T-helper 1 cell treated with Interleukin-12 subunit alpha and Interleukin-12 subunit beta and Interleukin-4 antibody, amounts not matched to agents 30 μg/mL and 1 μg/mL, for 36 hours (primary cell): ENCODE data around the gene APCDD1.
"Not testable (repeated sequence)": the region's sequence is repeated elsewhere in the genome, so short reads cannot be mapped to it uniquely, and the experiment has no call there.

Experiments
- H3K27ac Mint-ChIP-seq: one replicate; pipeline ENCODE4 v1.8.0; 2021; ENCODE audit warnings: mild to moderate bottlenecking, mixed read lengths
- H3K27me3 Mint-ChIP-seq: one replicate; pipeline ENCODE4 v1.8.0; 2021; ENCODE audit warnings: low read depth, mixed read lengths
- H3K36me3 Mint-ChIP-seq: one replicate; pipeline ENCODE4 v1.8.0; 2021; ENCODE audit warnings: low read depth, mixed read lengths
- H3K4me1 Mint-ChIP-seq: one replicate; pipeline ENCODE4 v1.8.0; 2021; ENCODE audit warnings: low read depth, mixed read lengths
- H3K4me3 Mint-ChIP-seq: one replicate; pipeline ENCODE4 v1.8.0; 2021; ENCODE audit warnings: mild to moderate bottlenecking, moderate library complexity, mixed read lengths
- H3K9me3 Mint-ChIP-seq: one replicate; pipeline ENCODE4 v1.8.0; 2021; ENCODE audit warnings: mixed read lengths

APCDD1 gene

DNA sequence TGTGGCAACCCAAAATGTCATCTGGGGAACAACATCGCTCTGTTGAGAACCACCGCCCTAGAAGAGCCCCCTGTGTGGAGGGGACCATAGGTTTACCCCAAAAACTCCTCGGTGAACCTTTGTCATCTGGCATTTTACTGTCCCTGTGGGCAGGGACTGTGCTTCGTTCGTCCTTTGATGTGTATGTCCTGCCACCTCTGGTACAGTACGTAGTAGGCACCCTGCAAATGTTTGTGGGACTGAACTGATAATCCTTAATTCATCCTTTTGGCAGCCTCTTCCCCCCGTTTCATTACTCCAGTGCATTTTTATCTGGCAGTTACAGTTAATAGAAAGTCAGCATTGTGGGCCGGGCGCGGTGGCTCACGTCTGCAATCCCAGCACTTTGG, 72.1 kb downstream of the APCDD1 start:
- H3K36me3 Mint-ChIP-seq: peaks cover 6% of the 10 kb centered on the region
- peaks cover 18% of the 10 kb centered on the region for H3K27me3 Mint-ChIP-seq
- peak overlapping the region; percentile 88 for H3K27ac Mint-ChIP-seq
- peak overlapping the region; percentile 90 for H3K4me3 Mint-ChIP-seq
- H3K4me1 Mint-ChIP-seq: peaks cover 41% of the 10 kb centered on the region
- no peaks in the 10 kb centered on the region for H3K9me3 Mint-ChIP-seq

DNA sequence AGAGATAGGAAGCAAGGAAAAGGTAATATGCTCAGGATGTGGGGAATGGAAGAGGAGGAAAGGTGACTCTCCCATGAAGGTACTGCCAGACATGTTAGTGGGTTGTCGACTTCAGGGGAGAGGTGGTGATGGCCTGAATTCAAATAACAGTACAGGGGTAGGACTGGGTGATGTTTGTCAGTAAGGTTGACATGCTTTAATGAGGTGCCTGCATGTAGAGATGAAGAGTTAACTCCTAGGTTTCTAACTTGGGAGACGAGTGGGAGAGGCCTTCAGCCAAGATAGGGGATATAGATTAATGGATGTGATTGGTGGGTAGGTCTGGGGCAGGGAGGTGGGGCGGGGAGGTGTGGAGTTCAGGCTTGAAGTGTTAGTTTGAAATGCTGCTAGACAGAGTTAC, 74.0 kb downstream of the APCDD1 start:
- Mint-ChIP-seq H3K27me3 (peaks cover under 1% of the 10 kb centered on the region), H3K4me3 (peak overlapping the region; percentile 38), H3K27ac (no peak overlapping the region), H3K36me3 (peaks cover 11% of the 10 kb centered on the region), H3K4me1 (peaks cover 45% of the 10 kb centered on the region), H3K9me3 (no peaks in the 10 kb centered on the region)

DNA sequence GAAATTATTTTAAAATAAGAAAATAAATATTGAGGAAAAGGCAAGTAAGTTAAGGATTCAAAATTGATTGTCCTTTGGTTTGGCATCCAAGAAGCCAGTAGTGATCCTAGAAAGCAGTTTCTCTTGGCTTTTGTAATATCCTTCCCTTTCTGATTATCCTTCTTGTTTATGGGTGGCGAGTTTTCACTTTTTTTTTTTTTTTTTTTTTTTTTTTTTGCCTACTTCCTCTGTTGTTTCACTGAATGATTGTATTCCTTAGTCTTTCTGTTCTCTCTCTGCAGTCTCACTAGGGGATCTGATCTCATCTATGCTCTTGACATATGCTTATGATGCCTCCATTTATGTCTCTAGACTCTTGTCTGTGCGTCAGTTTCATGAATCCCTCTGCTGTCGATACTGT, 75.6 kb downstream of the APCDD1 start:
- Mint-ChIP-seq H3K36me3 (peaks cover 15% of the 10 kb centered on the region), H3K9me3 (no peaks in the 10 kb centered on the region), H3K4me3 (peak overlapping the region; percentile 56), H3K4me1 (peaks cover 37% of the 10 kb centered on the region), H3K27ac (peak overlapping the region; percentile 89), H3K27me3 (no peaks in the 10 kb centered on the region)

DNA sequence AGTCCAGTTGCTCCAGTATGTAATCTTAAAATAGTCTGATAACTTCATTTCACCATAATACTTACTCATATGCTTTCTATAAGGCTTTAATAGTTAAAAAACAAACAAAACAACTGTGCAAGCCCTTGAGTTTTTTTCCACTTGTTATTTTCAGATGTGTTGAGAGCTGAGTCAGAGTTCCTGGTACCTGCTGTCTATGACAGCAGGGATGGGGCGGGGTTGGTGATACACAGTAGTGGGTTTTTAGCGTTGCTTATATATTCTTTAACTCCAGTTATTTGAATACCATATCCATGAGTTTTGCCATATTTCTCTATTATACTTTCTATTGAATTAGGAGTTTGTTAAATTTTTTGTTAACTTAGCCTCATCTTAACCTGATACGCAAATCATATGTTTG, 76.4 kb downstream of the APCDD1 start:
- Mint-ChIP-seq H3K9me3 (no peaks in the 10 kb centered on the region), H3K4me3 (peak overlapping the region; percentile 56), H3K27me3 (no peaks in the 10 kb centered on the region), H3K4me1 (peaks cover 33% of the 10 kb centered on the region), H3K36me3 (peaks cover 17% of the 10 kb centered on the region), H3K27ac (peak overlapping the region; percentile 89)

DNA sequence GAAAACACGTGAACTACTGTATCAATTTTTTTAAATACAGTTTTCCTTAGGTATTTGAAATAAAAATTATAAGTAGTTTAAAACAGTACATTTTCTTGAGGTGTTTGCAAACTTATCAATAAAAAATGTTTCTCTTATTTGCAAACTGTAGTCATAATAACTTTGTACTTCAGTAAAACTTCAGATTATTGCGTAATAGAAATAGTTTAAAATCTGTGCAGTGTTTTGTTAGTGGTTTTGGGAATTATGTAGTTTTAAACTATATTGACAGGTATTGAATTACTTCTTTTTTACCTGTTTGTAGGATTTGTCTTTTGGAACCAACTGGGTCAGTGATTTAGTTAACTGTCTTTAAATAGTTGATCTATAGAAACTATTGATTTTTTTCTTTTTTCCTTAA, 78.7 kb downstream of the APCDD1 start:
- Mint-ChIP-seq H3K4me3 (no peak overlapping the region), H3K4me1 (peaks cover 32% of the 10 kb centered on the region)

DNA sequence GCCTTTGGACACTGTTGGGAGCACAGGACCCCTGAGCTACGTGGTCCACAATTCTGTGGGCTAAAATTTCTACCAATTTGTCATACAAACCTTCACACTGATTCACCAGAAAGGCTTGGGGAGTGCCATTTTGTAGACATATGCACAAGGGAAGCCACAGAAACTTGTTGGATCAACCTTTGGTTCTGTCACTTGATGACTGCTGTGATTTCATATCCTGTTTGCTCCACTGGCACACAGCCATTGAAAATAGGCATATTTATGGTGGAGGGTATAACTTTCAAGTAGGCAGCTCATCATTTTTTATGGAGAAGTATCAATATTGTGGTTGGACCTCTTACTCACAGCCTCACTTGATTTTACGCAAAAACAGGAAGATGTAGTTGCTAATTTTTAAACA, 81.8 kb downstream of the APCDD1 start:
- Mint-ChIP-seq H3K27ac (no peak overlapping the region), H3K4me1 (peaks cover 13% of the 10 kb centered on the region), H3K27me3 (no peaks in the 10 kb centered on the region), H3K4me3 (no peak overlapping the region), H3K9me3 (no peaks in the 10 kb centered on the region), H3K36me3 (peaks cover 35% of the 10 kb centered on the region)

More for the DNA sequence above, 78.7 kb downstream of the APCDD1 start:
- Mint-ChIP-seq H3K27ac (no peak overlapping the region), H3K36me3 (peaks cover 23% of the 10 kb centered on the region), H3K27me3 (no peaks in the 10 kb centered on the region), H3K9me3 (no peaks in the 10 kb centered on the region)

DNA sequence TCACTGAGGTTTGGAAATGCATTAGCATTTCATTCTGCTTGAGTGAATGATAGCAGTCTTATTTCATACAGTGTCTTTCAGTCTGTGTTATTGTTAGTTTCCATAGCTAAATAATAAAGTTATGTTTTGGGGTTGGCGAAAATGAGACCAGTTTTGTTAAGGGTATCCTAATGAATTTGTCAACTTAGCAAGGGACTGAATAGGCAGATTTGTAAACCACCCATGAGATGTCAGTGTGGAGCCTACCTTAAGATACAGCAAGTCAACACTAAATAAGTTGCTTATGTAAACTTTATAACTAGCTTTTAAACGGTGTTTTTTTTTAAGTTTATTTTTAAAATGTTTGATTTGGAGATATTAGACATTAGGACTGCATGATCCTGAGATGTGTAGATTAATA, 83.3 kb downstream of the APCDD1 start:
- H3K27ac Mint-ChIP-seq: no peak overlapping the region

DNA sequence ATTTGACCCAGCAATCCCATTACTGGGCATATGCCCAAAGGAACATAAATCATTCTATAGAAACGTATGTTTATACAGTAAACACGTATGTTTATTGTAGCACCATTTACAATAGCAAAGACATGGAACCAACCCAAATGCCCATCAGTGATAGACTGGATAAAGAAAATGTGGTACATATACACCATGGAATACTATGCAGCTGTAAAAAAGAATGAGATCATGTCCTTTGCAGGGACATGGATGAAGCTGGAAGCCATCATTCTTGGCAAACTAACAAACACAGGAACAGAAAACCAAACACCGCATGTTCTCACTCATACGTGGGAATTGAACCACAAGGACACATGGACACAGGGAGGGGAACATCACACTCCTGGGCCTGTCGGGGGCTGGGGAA, 84.7 kb downstream of the APCDD1 start:
- H3K27me3 Mint-ChIP-seq, H3K27ac Mint-ChIP-seq, H3K4me1 Mint-ChIP-seq, H3K9me3 Mint-ChIP-seq, H3K4me3 Mint-ChIP-seq: not testable (repeated sequence)
- peaks cover 40% of the 10 kb centered on the region for H3K36me3 Mint-ChIP-seq

More for the DNA sequence above, 83.3 kb downstream of the APCDD1 start:
- no peak overlapping the region for H3K4me3 Mint-ChIP-seq
- no peaks in the 10 kb centered on the region for H3K27me3 Mint-ChIP-seq
- H3K36me3 Mint-ChIP-seq: peaks cover 38% of the 10 kb centered on the region
- H3K4me1 Mint-ChIP-seq: peaks cover 9% of the 10 kb centered on the region
- no peaks in the 10 kb centered on the region for H3K9me3 Mint-ChIP-seq
